ENCODE measurements around the gene EMP1. TPM values are rescaled to one million over a fixed set of nuclear protein-coding genes. Genes with fewer than 3 reads are reported as not detected.

The EMP1 gene
- total and polyA plus RNA-seq, 2 of the 8 experiments (the other 6 are each of a cell fraction or from before 2014, with no cell fraction given), result 0.17 to 0.65 TPM

DNA sequence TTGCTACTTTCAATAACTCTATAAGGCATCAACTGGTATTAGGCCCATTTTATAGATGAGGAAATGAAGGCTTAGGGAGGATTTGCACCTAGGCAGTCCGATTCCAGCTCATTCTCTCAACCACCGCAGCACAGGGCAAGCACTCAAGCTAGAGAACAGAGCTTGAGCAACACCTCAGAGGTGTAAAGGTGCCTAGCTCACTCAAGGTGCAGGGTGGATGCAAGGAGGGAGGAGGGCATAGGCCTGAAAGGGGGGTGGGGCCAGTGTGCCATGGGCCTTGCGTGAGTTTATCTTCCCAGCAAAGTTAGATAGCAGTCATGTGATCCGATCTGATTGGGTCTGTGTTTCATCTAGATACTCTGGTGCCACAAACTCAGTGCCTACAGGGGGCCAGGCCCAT lies 10.2 kb upstream of the EMP1 start:
- H2BK12ac ChIP-seq (ENCODE audit: low read depth, low read length), result no peak overlapping the region
- no peak for FAIRE-seq
- H3K4ac ChIP-seq (replicated peaks; ENCODE audit: insufficient read length, low read depth, low read length), result no peak overlapping the region
- H3K56ac ChIP-seq (replicated peaks; ENCODE audit: insufficient read length, low read depth, low read length), result no peak overlapping the region
- no peak overlapping the region for H3K23ac ChIP-seq (ENCODE audit: insufficient read length)
- H2AK5ac ChIP-seq (ENCODE audit: low read depth, low read length), result no peak overlapping the region
- no peak overlapping the region for H3K18ac ChIP-seq (ENCODE audit: extremely low read depth, low read length)
- no peaks in the 10 kb centered on the region for H3K9me3 ChIP-seq (ENCODE audit: insufficient read depth in 2 of 2, low read depth in 1 of 2, low read length in 1 of 2)
- no peaks in the 10 kb centered on the region for H3K23me2 ChIP-seq (ENCODE audit: low read depth, low read length)
- no peaks in the 10 kb centered on the region for H4K20me1 ChIP-seq (replicated peaks in 1 of 2; ENCODE audit: control insufficient read depth in 1 of 2, insufficient read depth in 2 of 2, low read length in 2 of 2)
- no peak overlapping the region for H3K14ac ChIP-seq (ENCODE audit: insufficient read length)
- H2BK5ac ChIP-seq (ENCODE audit: low read depth, low read length), result no peak overlapping the region
- no peak overlapping the region for H2BK120ac ChIP-seq (replicated peaks; ENCODE audit: low read depth, low read length)
- CTCF ChIA-PET (ENCODE audit: partially characterized antibody), result interaction anchor here (0.7 to 1.5 kb wide), 4 partner anchors 9 to 187 kb away, joined by 3 to 4 read pairs (median 4); partner anchors contain the start of gene EMP1
- 81% methylated on average over 4 of the region's 4 CpGs; no CpG with 5 or more reads in 1 of the 2 experiments for WGBS, 2 experiments (ENCODE audit: extremely low coverage in 1 of 2, insufficient coverage in 1 of 2, insufficient read length in 1 of 2, insufficient replicate concordance in 2 of 2, low coverage in 1 of 2, low lambda C conversion rate in 2 of 2, missing lambda C conversion rate in 1 of 2)
- no peaks in the 10 kb centered on the region for H3K4me1 ChIP-seq (replicated peaks in 1 of 4; ENCODE audit: control insufficient read depth in 3 of 4, insufficient read depth in 4 of 4, low read length in 3 of 4)
- H3K4me2 ChIP-seq (ENCODE audit: insufficient read depth in 1 of 2, low read depth in 2 of 2, low read length in 2 of 2), result no peak overlapping the region
- H2BK15ac ChIP-seq (ENCODE audit: low read length), result no peak overlapping the region
- no peak overlapping the region for H4K91ac ChIP-seq (replicated peaks; ENCODE audit: insufficient read length, low read length)
- no peak overlapping the region for H2AFZ ChIP-seq (ENCODE audit: low read length)
- POLR2A ChIA-PET (ENCODE audit: partially characterized antibody), result interaction anchor here (0.6 kb wide), 1 partner anchor 8 kb away, joined by 3 read pairs; no protein-coding TSS in a partner anchor
- no peaks in the 10 kb centered on the region for H3K27me3 ChIP-seq (replicated peaks in 1 of 4; ENCODE audit: control insufficient read depth in 3 of 4, extremely low read depth in 1 of 4, insufficient read depth in 3 of 4, low read length in 3 of 4)
- no peak overlapping the region for H3K27ac ChIP-seq (ENCODE audit: low read depth, low read length)
- H4K5ac ChIP-seq (ENCODE audit: insufficient read length, low read depth, low read length), result no peak overlapping the region
- TF ChIP-seq CBX8 (IDR thresholded peaks at IDR 0.05; ENCODE audit: borderline replicate concordance, low read depth, low read length) (no peak), SP4 (IDR thresholded peaks at IDR 0.05; ENCODE audit: low read length) (no peak), BACH1 (IDR thresholded peaks at IDR 0.05; ENCODE audit: low read length) (no peak), SP2 (IDR thresholded peaks at IDR 0.05; ENCODE audit: low read length) (no peak), TCF12 (IDR thresholded peaks at IDR 0.05; ENCODE audit: low read depth, low read length) (no peak), JUN (IDR thresholded peaks at IDR 0.05; ENCODE audit: low read depth, low read length) (no peak), SIN3A (conservative IDR thresholded peaks at IDR 0.05 in 1 of 2, IDR thresholded peaks at IDR 0.05 in 1 of 2; ENCODE audit: low read depth in 1 of 2, low read length in 2 of 2) (no peak), POLR2AphosphoS5 (IDR thresholded peaks at IDR 0.05; ENCODE audit: low read depth, low read length) (no peak), TEAD4 (IDR thresholded peaks at IDR 0.05; ENCODE audit: low read depth, low read length) (no peak), YY1 (IDR thresholded peaks at IDR 0.05; ENCODE audit: low read depth, low read length) (no peak)
- H3K9ac ChIP-seq (replicated peaks in 1 of 4; ENCODE audit: extremely low read depth in 1 of 4, low read depth in 3 of 4, low read length in 3 of 4), result no peak overlapping the region
- no peak for DNase-seq (ENCODE audit: low read depth in 1 of 2, low spot score in 2 of 2)
- no peak overlapping the region for H4K8ac ChIP-seq (ENCODE audit: extremely low read depth, insufficient read depth, low read length)
- H3K4me3 ChIP-seq (ENCODE audit: extremely low read depth in 1 of 4, insufficient read depth in 2 of 4, low read depth in 3 of 4, low read length in 4 of 4), result no peak overlapping the region
- H3K79me2 ChIP-seq (ENCODE audit: control insufficient read depth in 1 of 2, insufficient read depth in 2 of 2, low read length in 2 of 2), result no peaks in the 10 kb centered on the region
- H3K36me3 ChIP-seq (ENCODE audit: control insufficient read depth in 2 of 4, insufficient read depth in 4 of 4, low read length in 3 of 4), result no peaks in the 10 kb centered on the region
- H2BK20ac ChIP-seq (ENCODE audit: low read length), result no peak overlapping the region
- no peaks in the 10 kb centered on the region for H3K79me1 ChIP-seq (ENCODE audit: low read depth, low read length)

All from H1 (cell line).